Esophagus muscularis mucosa (tissue), 4 donors: Measurements from ENCODE around the gene XPNPEP1. TPM values are rescaled to one million over a fixed set of nuclear protein-coding genes. Genes with fewer than 3 reads are reported as not detected.
A peak's percentile ranks its signal among the peaks of the same experiment; 100 is the strongest.

Experiments
- DNase-seq: peaks from one replicate; pipeline ENCODE4 v3.0.0-alpha.2; 2017; ENCODE audit errors: extremely low spot score
- H3K27ac ChIP-seq, 4 donors: fragments of 200-600 bp; sonication (generic); replicated peaks in 1 of 4; 1 replicate in 3 of 4; 2 replicates in 1 of 4; pipeline ENCODE4 v1.5.1; 2016 to 2019; ENCODE audit warnings: mild to moderate bottlenecking in 1 of 4
- H3K27me3 ChIP-seq, 4 donors: fragments of 200-600 bp; sonication (generic); one replicate each; pipeline versions ENCODE4 v1.5.1 to v1.6.0; 2016 to 2019
- H3K36me3 ChIP-seq, 4 donors: fragments of 200-600 bp; sonication (generic); one replicate each; pipeline ENCODE4 v1.5.1; 2016 to 2019
- H3K4me1 ChIP-seq, 4 donors: fragments of 200-600 bp; sonication (generic); one replicate each; pipeline ENCODE4 v1.5.1; 2016 to 2019
- H3K4me3 ChIP-seq, 4 donors: fragments of 200-600 bp; sonication (generic); 1 replicate in 2 of 4; 2 replicates in 2 of 4; pipeline ENCODE4 v1.5.1; 2016 to 2019; ENCODE audit warnings: mild to moderate bottlenecking in 4 of 4, moderate library complexity in 1 of 4
- H3K9me3 ChIP-seq, 4 donors: fragments of 200-600 bp; sonication (generic); 1 replicate in 3 of 4; 2 replicates in 1 of 4; pipeline ENCODE4 v1.5.1; 2016 to 2019
- EP300 ChIP-seq: sonication (generic); formaldehyde crosslinking; IDR thresholded peaks from one replicate; pipeline ENCODE4 v1.6.1; 2017; ENCODE audit warnings: antibody characterized with exemption
- POLR2A ChIP-seq: fragments of 450-650 bp; IDR thresholded peaks from one replicate; pipeline ENCODE4 v1.6.1; 2017; ENCODE audit warnings: antibody characterized with exemption, moderate library complexity, mild to moderate bottlenecking, low read depth
- POLR2AphosphoS5 ChIP-seq, 2 donors: sonication (generic); formaldehyde crosslinking; IDR thresholded peaks; one replicate each; pipeline ENCODE4 v1.6.1; 2017; ENCODE audit warnings: antibody characterized with exemption in 2 of 2
- WGBS: methylation state at CpG from one replicate; pipeline ENCODE4 v1.1.5; 2018; 5-methylcytosine and 5-hydroxymethylcytosine counted together
- intact Hi-C: fragments of 100-400 bp; cut with DNase I; formaldehyde crosslinking; loops from one replicate; pipeline ENCODE4 v1.15.1; 2023
- total RNA-seq, 4 donors: library from RNA; depleted of rRNA; stranded (reverse); fragments of >200 nt; gene quantifications; one replicate each; pipeline versions ENCODE4 v1.1.0 to v1.2.1, GENCODE V29; 2016
- TF ChIP-seq, protein P1 (sequence below), 3 experiments: fragments of 200-600 bp in 2 of 3; fragments of 450-650 bp in 1 of 3; sonication (generic) in 2 of 3; IDR thresholded peaks; one replicate each; pipeline ENCODE4 v1.5.1; 2017 to 2019; ENCODE audit warnings: antibody characterized with exemption in 3 of 3, mild to moderate bottlenecking in 2 of 3, moderate library complexity in 1 of 3

XPNPEP1 gene
- total RNA-seq, 4 donors from 2014 or later: 43.2 to 61.9 (median 48.8) TPM

DNA sequence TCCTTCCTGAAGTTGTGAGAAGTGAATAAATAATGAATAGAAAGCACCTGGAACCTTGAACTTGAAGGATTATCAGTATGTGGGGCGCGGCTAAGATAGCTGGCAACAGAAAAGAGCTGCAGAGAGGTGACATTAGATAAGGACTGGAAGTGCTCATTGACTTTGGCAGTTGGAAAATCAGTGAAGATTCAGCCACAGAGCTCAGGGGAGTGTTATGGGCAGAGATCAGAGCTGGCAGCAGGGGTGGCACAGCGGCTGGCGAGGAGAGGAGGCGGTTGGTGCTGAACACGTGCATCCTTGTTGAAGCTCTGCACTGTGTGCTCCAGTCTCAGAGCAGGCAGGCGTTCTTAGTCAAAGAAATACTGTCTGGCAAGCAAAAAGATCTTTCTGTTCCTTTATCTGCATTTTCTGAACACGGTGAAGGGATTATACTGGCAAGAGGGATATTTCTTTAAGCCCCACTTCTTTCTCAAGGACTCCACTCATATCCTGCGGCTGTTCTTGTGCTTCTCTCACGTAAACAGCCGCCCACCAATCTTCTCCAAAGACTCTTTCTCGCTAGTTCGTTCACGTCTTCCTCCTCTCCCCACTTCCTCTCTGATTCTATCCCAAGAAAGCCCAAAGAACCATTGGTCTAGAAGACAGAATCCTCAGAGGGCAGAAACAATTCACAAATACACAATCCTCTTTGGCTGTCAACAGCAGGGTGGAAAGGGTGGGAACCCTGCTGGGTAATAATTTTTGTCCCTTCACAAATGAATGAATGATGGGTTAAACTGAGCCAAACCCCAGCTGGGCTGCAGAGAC lies 45.8 kb upstream of the XPNPEP1 start:
- intact Hi-C loops: no loop called here
- Histone ChIP-seq H3K27me3 (no peaks in the 10 kb centered on the region), H3K36me3 (no peaks in the 10 kb centered on the region), H3K9me3 (no peaks in the 10 kb centered on the region), H3K27ac (peak overlapping the region in 3 of 4 donors; percentile 11 to 48 (median 22)), H3K4me1 (peaks cover 23 to 30% (median 28%) of the 10 kb centered on the region in 4 donors), H3K4me3 (no peak overlapping the region)
- TF ChIP-seq, protein P1, sequence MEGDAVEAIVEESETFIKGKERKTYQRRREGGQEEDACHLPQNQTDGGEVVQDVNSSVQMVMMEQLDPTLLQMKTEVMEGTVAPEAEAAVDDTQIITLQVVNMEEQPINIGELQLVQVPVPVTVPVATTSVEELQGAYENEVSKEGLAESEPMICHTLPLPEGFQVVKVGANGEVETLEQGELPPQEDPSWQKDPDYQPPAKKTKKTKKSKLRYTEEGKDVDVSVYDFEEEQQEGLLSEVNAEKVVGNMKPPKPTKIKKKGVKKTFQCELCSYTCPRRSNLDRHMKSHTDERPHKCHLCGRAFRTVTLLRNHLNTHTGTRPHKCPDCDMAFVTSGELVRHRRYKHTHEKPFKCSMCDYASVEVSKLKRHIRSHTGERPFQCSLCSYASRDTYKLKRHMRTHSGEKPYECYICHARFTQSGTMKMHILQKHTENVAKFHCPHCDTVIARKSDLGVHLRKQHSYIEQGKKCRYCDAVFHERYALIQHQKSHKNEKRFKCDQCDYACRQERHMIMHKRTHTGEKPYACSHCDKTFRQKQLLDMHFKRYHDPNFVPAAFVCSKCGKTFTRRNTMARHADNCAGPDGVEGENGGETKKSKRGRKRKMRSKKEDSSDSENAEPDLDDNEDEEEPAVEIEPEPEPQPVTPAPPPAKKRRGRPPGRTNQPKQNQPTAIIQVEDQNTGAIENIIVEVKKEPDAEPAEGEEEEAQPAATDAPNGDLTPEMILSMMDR (IDR thresholded peaks at IDR 0.05): no peak
- TF ChIP-seq EP300 (no peak), POLR2A (no peak), POLR2AphosphoS5 (IDR thresholded peaks at IDR 0.05) (no peak)
- no peak for DNase-seq
- WGBS: 80% methylated on average over 14 of the region's 14 CpGs

DNA sequence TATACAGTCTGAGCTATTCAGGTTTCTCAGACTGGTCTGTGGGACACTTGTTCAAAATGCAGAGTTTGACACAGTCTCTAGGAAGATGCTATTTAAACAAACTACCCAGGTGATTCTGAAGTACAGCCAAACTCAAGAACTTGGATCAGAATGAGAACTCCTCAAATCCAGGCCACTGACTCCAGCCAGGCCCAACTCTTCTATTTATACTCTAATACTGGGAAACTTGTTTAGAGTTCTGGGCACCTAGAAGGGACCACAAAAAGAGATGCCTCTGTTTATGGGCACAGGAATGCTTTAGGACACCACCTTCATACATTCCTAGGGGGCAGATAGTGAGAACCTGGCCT lies 44.4 kb upstream of the XPNPEP1 start:
- H3K9me3 ChIP-seq: no peaks in the 10 kb centered on the region
- TF ChIP-seq POLR2A: no peak
- TF ChIP-seq POLR2AphosphoS5 (IDR thresholded peaks at IDR 0.05): no peak
- no peak for TF ChIP-seq EP300
- TF ChIP-seq, protein P1 (IDR thresholded peaks at IDR 0.05): no peak
- intact Hi-C loops: no loop called here
- H3K36me3 ChIP-seq: no peaks in the 10 kb centered on the region
- H3K27ac ChIP-seq: peak overlapping the region in 3 of 4 donors; percentile 10 to 41 (median 41)
- DNase-seq: no peak
- H3K4me1 ChIP-seq: peaks cover 23 to 30% (median 28%) of the 10 kb centered on the region in 4 donors
- H3K4me3 ChIP-seq: no peak overlapping the region
- H3K27me3 ChIP-seq: no peaks in the 10 kb centered on the region

DNA sequence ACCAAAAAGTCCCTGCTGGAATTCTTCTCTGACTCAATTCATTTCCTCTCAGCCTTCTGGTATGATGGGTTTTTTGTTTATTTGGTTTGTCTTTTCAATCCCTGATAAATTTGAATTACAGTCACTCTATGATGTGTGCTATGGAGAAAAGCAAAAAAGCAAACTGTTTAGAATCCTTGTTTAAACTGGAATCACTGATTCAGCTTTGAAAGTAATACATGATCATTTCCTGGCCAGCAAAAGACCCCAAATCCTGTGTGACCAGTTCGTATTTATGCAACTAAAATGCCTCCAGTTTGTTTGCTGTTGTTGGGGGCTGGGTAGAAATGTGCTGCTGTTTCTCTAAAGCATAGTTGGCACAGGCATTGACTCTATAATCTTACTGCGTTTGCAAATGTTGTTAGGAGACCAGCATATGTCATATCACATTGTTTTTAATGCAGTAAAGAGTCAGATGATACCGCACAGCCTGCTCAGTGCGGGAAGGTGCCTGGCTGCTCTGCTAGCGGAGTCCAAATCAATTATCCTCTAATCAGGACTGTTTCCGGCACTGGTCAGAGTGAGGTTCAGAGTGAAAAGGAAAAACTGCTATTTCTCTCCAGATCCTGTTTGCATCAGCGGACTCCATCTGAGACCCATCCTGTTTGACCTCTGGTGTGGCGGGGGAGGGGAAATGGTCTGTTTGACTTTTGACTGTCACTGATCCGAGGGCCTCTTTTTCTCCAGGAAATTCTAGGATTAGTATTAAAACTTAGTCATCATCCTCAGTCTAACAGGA lies 43.8 kb upstream of the XPNPEP1 start:
- no peak for DNase-seq
- H3K4me1 ChIP-seq: peaks cover 23 to 31% (median 29%) of the 10 kb centered on the region in 4 donors
- 50% methylated on average over 9 of the region's 9 CpGs for WGBS
- H3K36me3 ChIP-seq: no peaks in the 10 kb centered on the region
- H3K27me3 ChIP-seq: no peaks in the 10 kb centered on the region
- peak overlapping the region in 3 of 4 donors; percentile 10 to 41 (median 41) for H3K27ac ChIP-seq
- TF ChIP-seq POLR2AphosphoS5 (IDR thresholded peaks at IDR 0.05) (no peak), EP300 (no peak), POLR2A (no peak)
- TF ChIP-seq, protein P1 (IDR thresholded peaks at IDR 0.05): no peak
- no peak overlapping the region for H3K4me3 ChIP-seq
- intact Hi-C loops: no loop called here
- no peaks in the 10 kb centered on the region for H3K9me3 ChIP-seq

DNA sequence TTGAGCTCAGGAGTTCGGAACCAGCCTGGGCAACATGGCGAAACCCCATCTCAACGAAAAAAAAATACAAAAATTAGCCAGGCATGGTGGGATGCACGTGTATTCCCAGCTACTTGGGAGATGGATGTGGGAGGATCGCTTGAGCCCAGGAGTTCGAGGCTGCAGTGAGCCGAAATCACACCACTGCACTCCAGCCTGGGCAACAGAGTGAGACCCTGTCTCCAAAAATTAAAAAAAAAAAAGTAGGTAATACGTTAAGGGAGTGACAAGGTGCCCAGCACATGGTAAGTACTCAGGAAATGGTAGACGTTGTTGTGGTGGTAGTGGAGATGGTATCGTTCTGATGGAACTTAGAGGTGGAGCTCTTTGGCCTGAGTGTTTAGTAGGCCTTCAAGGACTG lies 41.0 kb upstream of the XPNPEP1 start:
- no peaks in the 10 kb centered on the region for H3K36me3 ChIP-seq
- H3K9me3 ChIP-seq: no peaks in the 10 kb centered on the region
- intact Hi-C loops: no loop called here
- peaks cover 20 to 38% (median 35%) of the 10 kb centered on the region in 4 donors for H3K4me1 ChIP-seq
- TF ChIP-seq EP300 (no peak), POLR2AphosphoS5 (IDR thresholded peaks at IDR 0.05) (no peak), POLR2A (no peak)
- TF ChIP-seq, protein P1 (IDR thresholded peaks at IDR 0.05): no peak
- 95% methylated on average over 10 of the region's 10 CpGs for WGBS
- H3K27ac ChIP-seq: no peak overlapping the region
- no peak overlapping the region for H3K4me3 ChIP-seq
- DNase-seq: no peak
- no peaks in the 10 kb centered on the region for H3K27me3 ChIP-seq
